ENCODE results near the gene GPSM1.

The GPSM1 gene

GRCh38 chr9:136365775-136366222, 38.5 kb downstream of the GPSM1 start:
- Histone ChIP-seq H3K9me3 (ENCODE audit: control extremely low read depth in 1 of 5, control insufficient read depth in 4 of 5, insufficient read depth in 2 of 5, low read depth in 1 of 5, low read length in 4 of 5) (no peaks in the 10 kb centered on the region), H3K4me3 (ENCODE audit: control insufficient read depth in 1 of 7, extremely low read depth in 1 of 7, insufficient read depth in 4 of 7, low read depth in 2 of 7, low read length in 6 of 7) (no peak overlapping the region), H3K27me3 (replicated peaks in 2 of 5; ENCODE audit: control insufficient read depth in 4 of 5, insufficient read depth in 5 of 5, low read length in 4 of 5) (peaks cover 0 to 3% (median 0%) of the 10 kb centered on the region in 5 experiments), H3K36me3 (ENCODE audit: control insufficient read depth in 4 of 4, insufficient read depth in 4 of 4, low read length in 3 of 4) (peaks cover 0 to 40% (median 16%) of the 10 kb centered on the region in 4 experiments), H3K27ac (ENCODE audit: insufficient read depth in 1 of 2, low read depth in 1 of 2, low read length in 2 of 2, poor library complexity in 1 of 2, severe bottlenecking in 2 of 2) (no peak overlapping the region), H3K4me1 (ENCODE audit: control extremely low read depth in 1 of 4, control insufficient read depth in 4 of 4, insufficient read depth in 4 of 4, low read length in 3 of 4) (peaks cover 0 to 28% (median 19%) of the 10 kb centered on the region in 4 experiments)
- ChIA-PET POLR2A (interaction anchor here (0.5 kb wide), 1 partner anchor 272 kb away, joined by 3 read pairs; no protein-coding TSS in a partner anchor), CTCF (interaction anchor here (1.2 to 4.5 kb wide), 10 partner anchors 9 to 54 kb away, joined by 3 to 22 read pairs (median 3); partner anchors contain the start of gene CARD9)
- DNase-seq: peak in 2 of 3 donors; percentile 38 to 41
- 33% methylated on average over 9 of the region's 9 CpGs for whole genome bisulfite sequencing (ENCODE audit: insufficient coverage)

- no peak for DNase-seq
- Histone ChIP-seq H3K9me3 (ENCODE audit: control extremely low read depth in 1 of 5, control insufficient read depth in 4 of 5, insufficient read depth in 2 of 5, low read depth in 1 of 5, low read length in 4 of 5) (no peaks in the 10 kb centered on the region), H3K4me1 (ENCODE audit: control extremely low read depth in 1 of 4, control insufficient read depth in 4 of 4, insufficient read depth in 4 of 4, low read length in 3 of 4) (peaks cover 0 to 29% (median 20%) of the 10 kb centered on the region in 4 experiments), H3K4me3 (ENCODE audit: control insufficient read depth in 1 of 7, extremely low read depth in 1 of 7, insufficient read depth in 4 of 7, low read depth in 2 of 7, low read length in 6 of 7) (no peak overlapping the region), H3K27ac (ENCODE audit: insufficient read depth in 1 of 2, low read depth in 1 of 2, low read length in 2 of 2, poor library complexity in 1 of 2, severe bottlenecking in 2 of 2) (no peak overlapping the region), H3K27me3 (replicated peaks in 2 of 5; ENCODE audit: control insufficient read depth in 4 of 5, insufficient read depth in 5 of 5, low read length in 4 of 5) (peaks cover 0 to 3% (median 0%) of the 10 kb centered on the region in 5 experiments), H3K36me3 (ENCODE audit: control insufficient read depth in 4 of 4, insufficient read depth in 4 of 4, low read length in 3 of 4) (peaks cover 0 to 39% (median 16%) of the 10 kb centered on the region in 4 experiments)
- CTCF ChIA-PET: interaction anchor here (1.2 to 2.6 kb wide), 7 partner anchors 8 to 54 kb away, joined by 3 to 10 read pairs (median 3); partner anchors contain the start of gene CARD9
- POLR2A ChIA-PET: no interaction called here
- 98% methylated on average over 6 of the region's 9 CpGs for WGBS (ENCODE audit: insufficient coverage)
Measured at GRCh38 chr9:136366826-136367225, 39.5 kb downstream of the GPSM1 start.

- no peak for DNase-seq
- POLR2A ChIA-PET: interaction anchor here (1.1 kb wide), 1 partner anchor 48 kb away, joined by 4 read pairs; no protein-coding TSS in a partner anchor
- peaks cover 0 to 36% (median 26%) of the 10 kb centered on the region in 4 experiments for H3K4me1 ChIP-seq (ENCODE audit: control extremely low read depth in 1 of 4, control insufficient read depth in 4 of 4, insufficient read depth in 4 of 4, low read length in 3 of 4)
- H3K27ac ChIP-seq (ENCODE audit: insufficient read depth in 1 of 2, low read depth in 1 of 2, low read length in 2 of 2, poor library complexity in 1 of 2, severe bottlenecking in 2 of 2): no peak overlapping the region
- CTCF ChIA-PET: interaction anchor here (2.6 kb wide), 1 partner anchor 28 kb away, joined by 6 read pairs; no protein-coding TSS in a partner anchor
- H3K9me3 ChIP-seq (ENCODE audit: control extremely low read depth in 1 of 5, control insufficient read depth in 4 of 5, insufficient read depth in 2 of 5, low read depth in 1 of 5, low read length in 4 of 5): no peaks in the 10 kb centered on the region
- H3K27me3 ChIP-seq (replicated peaks in 2 of 5; ENCODE audit: control insufficient read depth in 4 of 5, insufficient read depth in 5 of 5, low read length in 4 of 5): peaks cover 0 to 3% (median 0%) of the 10 kb centered on the region in 5 experiments
- H3K4me3 ChIP-seq (ENCODE audit: control insufficient read depth in 1 of 7, extremely low read depth in 1 of 7, insufficient read depth in 4 of 7, low read depth in 2 of 7, low read length in 6 of 7): no peak overlapping the region
- 95% methylated on average over 41 of the region's 45 CpGs for WGBS (ENCODE audit: insufficient coverage)
- peaks cover 0 to 39% (median 16%) of the 10 kb centered on the region in 4 experiments for H3K36me3 ChIP-seq (ENCODE audit: control insufficient read depth in 4 of 4, insufficient read depth in 4 of 4, low read length in 3 of 4)
Measured at GRCh38 chr9:136367296-136368145, 40.2 kb downstream of the GPSM1 start.

- H3K27me3 ChIP-seq (replicated peaks in 2 of 5; ENCODE audit: control insufficient read depth in 4 of 5, insufficient read depth in 5 of 5, low read length in 4 of 5): peaks cover 0 to 3% (median 0%) of the 10 kb centered on the region in 5 experiments
- no peak overlapping the region for H3K4me3 ChIP-seq (ENCODE audit: control insufficient read depth in 1 of 7, extremely low read depth in 1 of 7, insufficient read depth in 4 of 7, low read depth in 2 of 7, low read length in 6 of 7)
- H3K27ac ChIP-seq (ENCODE audit: insufficient read depth in 1 of 2, low read depth in 1 of 2, low read length in 2 of 2, poor library complexity in 1 of 2, severe bottlenecking in 2 of 2): no peak overlapping the region
- ChIA-PET POLR2A (interaction anchor here (1.1 kb wide), 1 partner anchor 48 kb away, joined by 4 read pairs; no protein-coding TSS in a partner anchor), CTCF (no interaction called here)
- no peaks in the 10 kb centered on the region for H3K9me3 ChIP-seq (ENCODE audit: control extremely low read depth in 1 of 5, control insufficient read depth in 4 of 5, insufficient read depth in 2 of 5, low read depth in 1 of 5, low read length in 4 of 5)
- no peak for DNase-seq
- peaks cover 0 to 39% (median 16%) of the 10 kb centered on the region in 4 experiments for H3K36me3 ChIP-seq (ENCODE audit: control insufficient read depth in 4 of 4, insufficient read depth in 4 of 4, low read length in 3 of 4)
- peaks cover 2 to 38% (median 28%) of the 10 kb centered on the region in 4 experiments for H3K4me1 ChIP-seq (ENCODE audit: control extremely low read depth in 1 of 4, control insufficient read depth in 4 of 4, insufficient read depth in 4 of 4, low read length in 3 of 4)
- 97% methylated on average over 18 of the region's 18 CpGs for WGBS (ENCODE audit: insufficient coverage)
Measured at GRCh38 chr9:136368190-136368589, 40.9 kb downstream of the GPSM1 start.

- ChIA-PET CTCF (interaction anchor here (0.9 to 4.6 kb wide), 5 partner anchors 15 to 57 kb away, joined by 3 to 26 read pairs (median 5); no protein-coding TSS in a partner anchor), POLR2A (interaction anchor here (1.0 kb wide), 1 partner anchor 47 kb away, joined by 3 read pairs; no protein-coding TSS in a partner anchor)
Measured at GRCh38 chr9:136370037-136370436, 42.7 kb downstream of the GPSM1 start.

GRCh38 chr9:136370687-136371532, 43.6 kb downstream of the GPSM1 start:
- ChIA-PET CTCF (interaction anchor here (0.9 to 4.6 kb wide), 5 partner anchors 14 to 261 kb away, joined by 3 to 26 read pairs (median 5); no protein-coding TSS in a partner anchor), POLR2A (interaction anchor here (1.0 kb wide), 1 partner anchor 47 kb away, joined by 3 read pairs; no protein-coding TSS in a partner anchor)
- peaks cover 0 to 41% (median 16%) of the 10 kb centered on the region in 4 experiments for H3K36me3 ChIP-seq (ENCODE audit: control insufficient read depth in 4 of 4, insufficient read depth in 4 of 4, low read length in 3 of 4)
- no peak for DNase-seq
- 97% methylated on average over 54 of the region's 54 CpGs for WGBS (ENCODE audit: insufficient coverage)
- peaks cover 2 to 28% (median 23%) of the 10 kb centered on the region in 4 experiments for H3K4me1 ChIP-seq (ENCODE audit: control extremely low read depth in 1 of 4, control insufficient read depth in 4 of 4, insufficient read depth in 4 of 4, low read length in 3 of 4)
- no peaks in the 10 kb centered on the region for H3K9me3 ChIP-seq (ENCODE audit: control extremely low read depth in 1 of 5, control insufficient read depth in 4 of 5, insufficient read depth in 2 of 5, low read depth in 1 of 5, low read length in 4 of 5)
- H3K4me3 ChIP-seq (ENCODE audit: control insufficient read depth in 1 of 7, extremely low read depth in 1 of 7, insufficient read depth in 4 of 7, low read depth in 2 of 7, low read length in 6 of 7): no peak overlapping the region
- no peak overlapping the region for H3K27ac ChIP-seq (ENCODE audit: insufficient read depth in 1 of 2, low read depth in 1 of 2, low read length in 2 of 2, poor library complexity in 1 of 2, severe bottlenecking in 2 of 2)
- H3K27me3 ChIP-seq (replicated peaks in 2 of 5; ENCODE audit: control insufficient read depth in 4 of 5, insufficient read depth in 5 of 5, low read length in 4 of 5): no peaks in the 10 kb centered on the region

More at GRCh38 chr9:136370037-136370436, 42.7 kb downstream of the GPSM1 start:
- WGBS (ENCODE audit: insufficient coverage): 92% methylated on average over 6 of the region's 19 CpGs
- H3K27me3 ChIP-seq (replicated peaks in 2 of 5; ENCODE audit: control insufficient read depth in 4 of 5, insufficient read depth in 5 of 5, low read length in 4 of 5): no peaks in the 10 kb centered on the region
- H3K4me3 ChIP-seq (ENCODE audit: control insufficient read depth in 1 of 7, extremely low read depth in 1 of 7, insufficient read depth in 4 of 7, low read depth in 2 of 7, low read length in 6 of 7): no peak overlapping the region
- no peak overlapping the region for H3K27ac ChIP-seq (ENCODE audit: insufficient read depth in 1 of 2, low read depth in 1 of 2, low read length in 2 of 2, poor library complexity in 1 of 2, severe bottlenecking in 2 of 2)
- H3K36me3 ChIP-seq (ENCODE audit: control insufficient read depth in 4 of 4, insufficient read depth in 4 of 4, low read length in 3 of 4): peaks cover 0 to 39% (median 16%) of the 10 kb centered on the region in 4 experiments
- peaks cover 2 to 35% (median 30%) of the 10 kb centered on the region in 4 experiments for H3K4me1 ChIP-seq (ENCODE audit: control extremely low read depth in 1 of 4, control insufficient read depth in 4 of 4, insufficient read depth in 4 of 4, low read length in 3 of 4)
- no peaks in the 10 kb centered on the region for H3K9me3 ChIP-seq (ENCODE audit: control extremely low read depth in 1 of 5, control insufficient read depth in 4 of 5, insufficient read depth in 2 of 5, low read depth in 1 of 5, low read length in 4 of 5)
- DNase-seq: no peak
